Measurements from ENCODE around the gene MYO7A.

DNA sequence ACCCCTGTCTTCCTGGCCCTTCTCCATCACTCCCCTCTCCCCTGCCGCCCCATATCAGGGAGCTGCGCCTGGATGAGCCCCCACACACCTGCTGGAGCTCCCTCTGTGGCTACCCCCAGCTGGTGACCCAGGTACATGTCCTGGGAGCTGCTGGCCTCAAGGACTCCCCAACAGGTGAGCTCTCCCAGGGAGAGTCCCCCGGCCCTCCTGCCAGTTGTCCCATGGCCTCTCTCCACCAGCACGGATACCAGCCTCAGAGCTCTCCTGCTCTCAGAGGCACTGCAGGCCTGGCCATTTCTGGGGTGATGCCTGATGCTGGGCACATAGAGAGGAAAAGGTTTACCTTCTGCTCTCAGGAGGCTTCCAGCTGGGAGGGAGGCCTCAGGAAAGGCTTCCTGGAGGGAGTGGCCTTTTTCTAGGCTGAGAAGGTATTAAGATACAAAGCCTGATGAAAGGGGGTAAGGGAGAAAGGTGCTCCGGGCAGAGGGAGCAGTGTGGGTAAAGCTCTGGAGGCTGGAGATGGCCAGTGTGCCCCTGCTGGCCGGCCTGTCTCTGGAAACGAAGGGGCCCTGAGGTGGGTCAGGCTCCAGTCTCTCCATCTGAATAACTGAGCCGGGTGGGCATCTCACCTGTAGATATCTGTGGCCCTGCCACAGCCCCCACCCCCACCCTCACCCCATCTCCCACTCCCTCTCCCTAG, 6.0 kb upstream of the MYO7A start:
- TF ChIP-seq, protein P1, sequence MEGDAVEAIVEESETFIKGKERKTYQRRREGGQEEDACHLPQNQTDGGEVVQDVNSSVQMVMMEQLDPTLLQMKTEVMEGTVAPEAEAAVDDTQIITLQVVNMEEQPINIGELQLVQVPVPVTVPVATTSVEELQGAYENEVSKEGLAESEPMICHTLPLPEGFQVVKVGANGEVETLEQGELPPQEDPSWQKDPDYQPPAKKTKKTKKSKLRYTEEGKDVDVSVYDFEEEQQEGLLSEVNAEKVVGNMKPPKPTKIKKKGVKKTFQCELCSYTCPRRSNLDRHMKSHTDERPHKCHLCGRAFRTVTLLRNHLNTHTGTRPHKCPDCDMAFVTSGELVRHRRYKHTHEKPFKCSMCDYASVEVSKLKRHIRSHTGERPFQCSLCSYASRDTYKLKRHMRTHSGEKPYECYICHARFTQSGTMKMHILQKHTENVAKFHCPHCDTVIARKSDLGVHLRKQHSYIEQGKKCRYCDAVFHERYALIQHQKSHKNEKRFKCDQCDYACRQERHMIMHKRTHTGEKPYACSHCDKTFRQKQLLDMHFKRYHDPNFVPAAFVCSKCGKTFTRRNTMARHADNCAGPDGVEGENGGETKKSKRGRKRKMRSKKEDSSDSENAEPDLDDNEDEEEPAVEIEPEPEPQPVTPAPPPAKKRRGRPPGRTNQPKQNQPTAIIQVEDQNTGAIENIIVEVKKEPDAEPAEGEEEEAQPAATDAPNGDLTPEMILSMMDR (IDR thresholded peaks at IDR 0.05): no peak
- TF ChIP-seq EZH2 (IDR thresholded peaks at IDR 0.05): no peak
- no peak for TF ChIP-seq EZH2phosphoT487 (IDR thresholded peaks at IDR 0.05)
